D721Med (cell line): ENCODE measurements around the gene RING1.

Experiments
- DNase-seq: peaks from one replicate; pipeline ENCODE4 v3.0.0; 2011; ENCODE audit warnings: low spot score; ENCODE audit not compliant: insufficient read length
- FAIRE-seq: peaks from 2 replicates; lab custom pipeline; 2011; peaks lifted over from hg19 to GRCh38; lab: Jason Lieb, UNC
- CTCF ChIP-seq: IDR thresholded peaks from 2 replicates; pipeline ENCODE4 v1.5.1; 2012; ENCODE audit warnings: mild to moderate bottlenecking, control low read depth; ENCODE audit not compliant: insufficient read depth; ENCODE audit errors: missing control alignments

RING1 gene

GRCh38 chr6:33168639-33169038, 39.7 kb upstream of the RING1 start:
- FAIRE-seq: no peak
- no peak for TF ChIP-seq CTCF
- DNase-seq: no peak

GRCh38 chr6:33169291-33170175, 38.8 kb upstream of the RING1 start:
- FAIRE-seq: no peak
- no peak for TF ChIP-seq CTCF
- DNase-seq: peak; percentile 8

GRCh38 chr6:33170176-33171015, 37.9 kb upstream of the RING1 start:
- DNase-seq (no peak), FAIRE-seq (no peak)
- TF ChIP-seq CTCF: no peak

GRCh38 chr6:33171016-33171879, 37.1 kb upstream of the RING1 start:
- DNase-seq (no peak), FAIRE-seq (no peak)
- TF ChIP-seq CTCF: no peak

GRCh38 chr6:33171880-33172687, 36.2 kb upstream of the RING1 start:
- DNase-seq (no peak), FAIRE-seq (no peak)
- no peak for TF ChIP-seq CTCF
